22Rv1 (cell line): ENCODE measurements around the gene INSYN2A.

Source experiments
- ZFX ChIP-seq: fragments of 450-650 bp; IDR thresholded peaks from 2 replicates; pipeline ENCODE4 v1.6.1; 2017; ENCODE audit warnings: antibody characterized with exemption, borderline replicate concordance
- TF ChIP-seq, protein P1 (sequence below): fragments of 450-650 bp; IDR thresholded peaks from 2 replicates; pipeline ENCODE4 v1.5.1; 2017; ENCODE audit warnings: mild to moderate bottlenecking

DNA sequence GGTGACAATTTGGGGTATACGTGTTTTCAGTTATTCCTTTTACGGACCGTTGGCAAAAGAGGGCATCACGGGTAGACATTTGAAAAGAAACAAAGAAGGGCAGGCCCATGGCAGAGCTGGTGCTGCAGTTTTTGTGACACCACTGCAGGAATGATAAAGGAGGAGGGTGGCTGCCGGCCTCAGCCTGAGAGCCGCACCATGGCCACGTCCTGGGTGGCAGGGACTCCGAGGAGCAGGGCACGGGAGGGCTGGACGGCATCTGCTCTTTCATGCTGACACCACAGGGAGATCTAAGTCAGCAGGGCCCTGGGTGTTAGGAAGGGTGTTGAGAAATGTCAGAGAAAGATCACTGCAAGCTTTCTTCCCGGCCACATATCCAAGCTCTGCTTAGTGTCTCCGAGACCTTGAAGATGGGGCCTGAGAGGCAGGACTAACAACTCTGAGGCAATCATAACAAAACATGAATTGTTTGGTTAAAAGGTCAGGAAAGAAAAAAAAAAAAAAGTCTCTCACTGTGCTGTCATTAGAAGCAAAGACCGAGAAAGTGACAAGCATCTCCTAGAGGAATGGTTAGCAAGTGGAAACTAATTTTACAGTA is 36.6 kb downstream of the INSYN2A start:
- TF ChIP-seq, protein P1, sequence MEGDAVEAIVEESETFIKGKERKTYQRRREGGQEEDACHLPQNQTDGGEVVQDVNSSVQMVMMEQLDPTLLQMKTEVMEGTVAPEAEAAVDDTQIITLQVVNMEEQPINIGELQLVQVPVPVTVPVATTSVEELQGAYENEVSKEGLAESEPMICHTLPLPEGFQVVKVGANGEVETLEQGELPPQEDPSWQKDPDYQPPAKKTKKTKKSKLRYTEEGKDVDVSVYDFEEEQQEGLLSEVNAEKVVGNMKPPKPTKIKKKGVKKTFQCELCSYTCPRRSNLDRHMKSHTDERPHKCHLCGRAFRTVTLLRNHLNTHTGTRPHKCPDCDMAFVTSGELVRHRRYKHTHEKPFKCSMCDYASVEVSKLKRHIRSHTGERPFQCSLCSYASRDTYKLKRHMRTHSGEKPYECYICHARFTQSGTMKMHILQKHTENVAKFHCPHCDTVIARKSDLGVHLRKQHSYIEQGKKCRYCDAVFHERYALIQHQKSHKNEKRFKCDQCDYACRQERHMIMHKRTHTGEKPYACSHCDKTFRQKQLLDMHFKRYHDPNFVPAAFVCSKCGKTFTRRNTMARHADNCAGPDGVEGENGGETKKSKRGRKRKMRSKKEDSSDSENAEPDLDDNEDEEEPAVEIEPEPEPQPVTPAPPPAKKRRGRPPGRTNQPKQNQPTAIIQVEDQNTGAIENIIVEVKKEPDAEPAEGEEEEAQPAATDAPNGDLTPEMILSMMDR: no peak
- TF ChIP-seq ZFX: no peak
